Mesodermal cell (in vitro differentiated cells): ENCODE results near the gene EXTL1.
A peak's percentile ranks its signal among the peaks of the same experiment; 100 is the strongest.

Experiments used
- H3K27ac ChIP-seq: 2 replicates; pipeline ENCODE4 v1.7.0; 2013; ENCODE audit warnings: mild to moderate bottlenecking, low read depth, low read length, moderate library complexity; ENCODE audit not compliant: severe bottlenecking
- H3K36me3 ChIP-seq: 2 replicates; pipeline ENCODE4 v1.7.1; 2013; ENCODE audit warnings: mild to moderate bottlenecking, low read length, moderate library complexity; ENCODE audit not compliant: control insufficient read depth, insufficient read depth
- H3K4me1 ChIP-seq: one replicate; pipeline ENCODE4 v1.7.1; 2013; ENCODE audit warnings: mild to moderate bottlenecking, low read length; ENCODE audit not compliant: insufficient read depth, control insufficient read depth, poor library complexity, severe bottlenecking
- H3K4me3 ChIP-seq: 2 replicates; pipeline ENCODE4 v1.7.0; 2013; ENCODE audit warnings: low read length, control low read depth, mild to moderate bottlenecking; ENCODE audit not compliant: insufficient read depth, poor library complexity, severe bottlenecking; ENCODE audit errors: extremely low read depth
- H3K9me3 ChIP-seq: 2 replicates; pipeline ENCODE4 v1.7.1; 2013; ENCODE audit warnings: mild to moderate bottlenecking, low read length, moderate library complexity; ENCODE audit not compliant: control insufficient read depth
- WGBS, 2 experiments: methylation state at CpG; one replicate each; pipeline ENCODE4 v1.1.5; 2013; ENCODE audit warnings: missing lambda C conversion rate in 2 of 2; ENCODE audit not compliant: insufficient coverage in 2 of 2; 5-methylcytosine and 5-hydroxymethylcytosine counted together

The EXTL1 gene

GRCh38 chr1:25997828-25998761 lies 23.5 kb upstream of the EXTL1 start, which contains the start of gene PAFAH2:
PAFAH2 (minus strand) TSS chr1:25998063; CDS start chr1:25990816, 7,247 bp downstream.
- Histone ChIP-seq H3K36me3 (no peaks in the 10 kb centered on the region), H3K9me3 (no peaks in the 10 kb centered on the region), H3K27ac (peak within 1 kb of the TSS; percentile 80), H3K4me3 (peak within 1 kb of the TSS; percentile 63), H3K4me1 (peaks cover 13% of the 10 kb centered on the region)
- 1 to 7% methylated on average over 36 of the region's 47 CpGs for WGBS, 2 experiments

DNA sequence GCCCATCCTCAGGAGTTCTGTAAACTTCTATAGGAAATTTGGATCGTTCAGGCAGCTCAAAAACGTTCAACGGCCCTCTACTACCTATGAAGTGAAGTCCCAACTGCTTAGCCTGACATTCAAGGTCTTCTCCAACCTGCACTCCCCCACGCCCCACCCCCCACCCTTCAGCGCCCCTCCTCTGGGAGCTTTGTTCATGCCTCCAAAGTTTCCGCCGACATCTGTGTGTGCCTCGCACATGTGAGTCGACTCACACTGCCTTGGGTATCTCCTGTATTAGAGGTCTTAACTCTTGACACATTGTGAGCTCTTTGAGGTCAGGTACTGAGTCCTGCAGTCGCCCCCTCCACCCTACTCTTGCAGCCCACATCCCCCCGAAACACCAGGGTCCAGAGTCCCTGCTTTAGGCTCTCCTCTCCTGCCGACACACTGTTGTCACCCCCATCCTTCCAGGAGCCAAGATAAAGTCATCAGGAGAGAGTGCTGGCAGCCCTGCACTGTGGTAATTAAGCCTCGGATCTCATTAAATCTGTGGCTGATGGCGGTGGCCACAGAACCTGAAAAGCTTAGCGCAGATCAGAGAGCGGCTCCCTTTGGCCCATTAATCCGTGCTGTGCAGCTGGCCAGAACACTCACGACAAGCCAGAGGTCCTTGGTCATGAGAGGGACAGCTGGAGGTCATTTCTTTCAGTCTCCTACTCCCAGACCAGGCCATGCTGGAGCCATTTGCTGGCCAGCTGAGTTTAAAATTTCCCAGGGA lies 22.4 kb upstream of the EXTL1 start:
- H3K27ac ChIP-seq = no peak overlapping the region
- 94 to 96% methylated on average over 11 to 14 of the region's 18 CpGs for WGBS, 2 experiments
- no peaks in the 10 kb centered on the region for H3K36me3 ChIP-seq
- no peak overlapping the region for H3K4me3 ChIP-seq
- H3K4me1 ChIP-seq = peaks cover 6% of the 10 kb centered on the region
- no peaks in the 10 kb centered on the region for H3K9me3 ChIP-seq

- H3K27ac ChIP-seq = no peak overlapping the region
- H3K4me1 ChIP-seq = no peaks in the 10 kb centered on the region
- no peaks in the 10 kb centered on the region for H3K36me3 ChIP-seq
- no peaks in the 10 kb centered on the region for H3K9me3 ChIP-seq
- no peak overlapping the region for H3K4me3 ChIP-seq
- 67 to 91% methylated on average over 1 of the region's 4 CpGs for WGBS, 2 experiments
Measured at GRCh38 chr1:26003262-26003661, 18.3 kb upstream of the EXTL1 start.

DNA sequence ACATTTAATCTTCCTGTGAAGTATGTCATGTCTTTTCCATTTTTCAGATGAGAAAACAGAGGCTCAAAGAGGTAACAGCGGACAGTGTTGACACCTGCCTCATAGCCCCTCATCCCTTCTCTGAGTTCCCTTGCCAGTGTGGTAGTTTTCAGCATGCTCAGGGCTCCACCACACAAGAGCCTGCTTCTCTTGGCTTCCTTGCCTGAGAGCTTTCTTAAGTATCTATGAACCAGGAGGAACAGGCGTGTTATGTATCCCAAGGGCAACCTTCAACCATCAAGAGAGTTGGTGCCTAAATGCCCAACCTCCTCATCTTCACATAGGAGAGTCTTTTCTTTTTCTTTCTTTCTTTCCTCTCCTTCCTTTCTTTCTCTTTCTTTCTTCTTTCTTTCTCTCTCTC lies 17.8 kb upstream of the EXTL1 start:
- no peaks in the 10 kb centered on the region for H3K4me1 ChIP-seq
- H3K9me3 ChIP-seq = no peaks in the 10 kb centered on the region
- 88 to 95% methylated on average over 2 of the region's 2 CpGs for WGBS, 2 experiments
- H3K27ac ChIP-seq = no peak overlapping the region
- H3K36me3 ChIP-seq = no peaks in the 10 kb centered on the region
- H3K4me3 ChIP-seq = no peak overlapping the region

GRCh38 chr1:26005434-26006105 lies 16.0 kb upstream of the EXTL1 start:
- 80 to 82% methylated on average over 2 to 3 of the region's 4 CpGs for WGBS, 2 experiments
- H3K4me1 ChIP-seq = no peaks in the 10 kb centered on the region
- H3K4me3 ChIP-seq = no peak overlapping the region
- H3K9me3 ChIP-seq = no peaks in the 10 kb centered on the region
- H3K27ac ChIP-seq = no peak overlapping the region
- H3K36me3 ChIP-seq = no peaks in the 10 kb centered on the region

- no peaks in the 10 kb centered on the region for H3K36me3 ChIP-seq
- H3K4me3 ChIP-seq = no peak overlapping the region
- 93 to 95% methylated on average over 16 of the region's 16 CpGs for WGBS, 2 experiments
- H3K4me1 ChIP-seq = no peaks in the 10 kb centered on the region
- H3K27ac ChIP-seq = no peak overlapping the region
- no peaks in the 10 kb centered on the region for H3K9me3 ChIP-seq
Measured at GRCh38 chr1:26006710-26007109, 14.9 kb upstream of the EXTL1 start.

DNA sequence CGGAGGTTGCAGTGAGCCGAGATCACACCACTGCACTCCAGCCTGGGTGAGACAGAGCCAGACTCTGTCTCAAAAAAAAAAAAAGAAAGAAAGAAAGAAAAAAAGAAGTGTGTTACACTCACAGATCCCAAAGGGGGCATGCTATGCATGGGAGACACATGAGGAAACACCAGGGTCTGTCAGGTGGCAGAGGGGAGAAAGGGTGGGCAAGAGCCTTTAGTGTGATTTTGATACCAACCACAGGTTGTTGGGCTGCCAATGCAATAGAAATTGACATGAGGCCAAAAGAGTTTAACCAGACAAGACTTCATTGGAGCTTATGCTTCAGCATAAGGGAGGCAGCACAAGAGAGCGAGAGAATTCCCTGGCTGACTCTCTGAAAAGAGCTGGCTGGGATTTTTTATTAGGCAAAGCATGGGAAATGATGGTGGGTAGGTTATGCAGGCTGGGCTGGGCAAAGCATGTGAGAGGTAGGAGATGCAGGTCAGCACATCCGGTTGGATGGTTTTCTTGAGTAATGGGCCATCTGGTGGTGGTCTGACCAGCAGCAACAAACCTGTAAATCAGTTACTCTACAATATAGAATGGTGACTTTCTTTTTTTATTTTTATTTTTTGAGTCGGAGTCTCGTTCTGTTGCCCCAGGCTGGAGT lies 11.7 kb upstream of the EXTL1 start:
- Histone ChIP-seq H3K36me3 (no peaks in the 10 kb centered on the region), H3K4me3 (no peak overlapping the region), H3K9me3 (no peaks in the 10 kb centered on the region), H3K27ac (no peak overlapping the region), H3K4me1 (no peaks in the 10 kb centered on the region)
- 74 to 82% methylated on average over 1 to 5 of the region's 6 CpGs for WGBS, 2 experiments

GRCh38 chr1:26010825-26011224 lies 10.8 kb upstream of the EXTL1 start:
- Histone ChIP-seq H3K27ac (no peak overlapping the region), H3K9me3 (no peaks in the 10 kb centered on the region), H3K4me1 (no peaks in the 10 kb centered on the region), H3K36me3 (no peaks in the 10 kb centered on the region), H3K4me3 (no peak overlapping the region)
- WGBS, 2 experiments = 33 to 62% methylated on average over 2 to 3 of the region's 3 CpGs

- Histone ChIP-seq H3K4me1 (peaks cover 13% of the 10 kb centered on the region), H3K9me3 (no peaks in the 10 kb centered on the region), H3K27ac (no peak overlapping the region), H3K36me3 (no peaks in the 10 kb centered on the region), H3K4me3 (no peak overlapping the region)
- 63 to 68% methylated on average over 3 of the region's 3 CpGs for WGBS, 2 experiments
Measured at GRCh38 chr1:26012864-26013263, 8.7 kb upstream of the EXTL1 start.

DNA sequence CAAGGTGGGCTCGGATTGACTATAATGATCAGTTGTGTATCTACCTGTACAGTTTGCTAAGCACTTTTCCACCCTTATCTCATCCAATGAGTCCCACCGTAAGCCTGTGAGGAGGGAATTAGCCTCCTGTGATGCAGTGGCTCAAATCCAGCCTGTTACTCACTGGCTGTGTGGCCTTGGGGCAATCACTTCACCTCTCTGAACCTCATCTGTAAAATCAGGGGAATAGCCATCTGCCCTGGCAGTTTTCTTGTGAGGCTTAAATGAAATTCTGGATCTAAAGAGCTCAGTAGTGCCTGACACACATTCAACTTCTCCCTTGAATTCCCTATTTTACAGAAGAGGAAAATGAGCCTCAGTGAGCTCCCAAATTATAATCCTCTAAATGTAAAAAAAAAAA lies 7.4 kb upstream of the EXTL1 start:
- Histone ChIP-seq H3K4me3 (no peak overlapping the region), H3K9me3 (no peaks in the 10 kb centered on the region), H3K4me1 (peaks cover 19% of the 10 kb centered on the region), H3K36me3 (no peaks in the 10 kb centered on the region), H3K27ac (no peak overlapping the region)
- 100% methylated on average over 1 of the region's 2 CpGs; no CpG with 5 or more reads in 1 of the 2 experiments for whole genome bisulfite sequencing, 2 experiments
